Measurements from ENCODE around the gene TMPRSS15. TPM values are rescaled to one million over a fixed set of nuclear protein-coding genes. Genes with fewer than 3 reads are reported as not detected.

TMPRSS15 gene
- total and polyA plus RNA-seq, 10 donors: not detected

DNA sequence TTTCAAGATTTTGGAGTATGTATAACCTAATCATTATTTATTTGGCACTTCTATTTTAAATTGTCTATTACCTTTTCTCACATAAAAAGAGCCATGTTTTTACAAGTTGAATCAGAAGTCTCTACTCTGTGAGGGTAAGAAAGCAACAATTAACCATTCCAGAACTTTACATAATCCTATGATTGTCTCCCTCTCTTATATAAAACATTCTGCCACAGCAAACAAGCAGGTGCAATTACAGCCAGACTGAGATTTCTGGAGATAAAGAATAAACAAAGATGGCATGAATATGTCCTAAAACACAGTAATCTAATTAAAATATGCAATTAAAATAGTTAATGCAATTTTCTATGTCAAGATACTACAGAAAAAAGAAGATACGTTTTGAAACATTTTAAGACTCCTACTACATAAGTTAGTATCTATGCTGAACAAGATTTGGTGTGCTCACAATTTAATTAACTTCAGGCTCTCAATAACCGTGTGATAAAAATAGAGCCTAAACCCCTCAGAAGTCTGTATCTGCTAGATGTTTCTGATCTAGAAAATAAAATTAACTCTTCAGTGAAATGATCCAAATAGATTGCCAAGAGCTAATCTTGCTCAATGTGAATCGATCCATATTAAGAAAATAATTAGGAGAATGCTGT, 13.7 kb upstream of the TMPRSS15 start:
- no peaks in the 10 kb centered on the region for H3K9me3 ChIP-seq
- 50 to 71% (median 61%) methylated on average over 3 of the region's 3 CpGs for WGBS, 5 donors
- TF ChIP-seq, protein P1, sequence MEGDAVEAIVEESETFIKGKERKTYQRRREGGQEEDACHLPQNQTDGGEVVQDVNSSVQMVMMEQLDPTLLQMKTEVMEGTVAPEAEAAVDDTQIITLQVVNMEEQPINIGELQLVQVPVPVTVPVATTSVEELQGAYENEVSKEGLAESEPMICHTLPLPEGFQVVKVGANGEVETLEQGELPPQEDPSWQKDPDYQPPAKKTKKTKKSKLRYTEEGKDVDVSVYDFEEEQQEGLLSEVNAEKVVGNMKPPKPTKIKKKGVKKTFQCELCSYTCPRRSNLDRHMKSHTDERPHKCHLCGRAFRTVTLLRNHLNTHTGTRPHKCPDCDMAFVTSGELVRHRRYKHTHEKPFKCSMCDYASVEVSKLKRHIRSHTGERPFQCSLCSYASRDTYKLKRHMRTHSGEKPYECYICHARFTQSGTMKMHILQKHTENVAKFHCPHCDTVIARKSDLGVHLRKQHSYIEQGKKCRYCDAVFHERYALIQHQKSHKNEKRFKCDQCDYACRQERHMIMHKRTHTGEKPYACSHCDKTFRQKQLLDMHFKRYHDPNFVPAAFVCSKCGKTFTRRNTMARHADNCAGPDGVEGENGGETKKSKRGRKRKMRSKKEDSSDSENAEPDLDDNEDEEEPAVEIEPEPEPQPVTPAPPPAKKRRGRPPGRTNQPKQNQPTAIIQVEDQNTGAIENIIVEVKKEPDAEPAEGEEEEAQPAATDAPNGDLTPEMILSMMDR (IDR thresholded peaks at IDR 0.05 in 8 of 11, conservative IDR thresholded peaks at IDR 0.05 in 3 of 11): no peak
- no peak for TF ChIP-seq POLR2AphosphoS5 (IDR thresholded peaks at IDR 0.05)
- TF ChIP-seq POLR2A (IDR thresholded peaks at IDR 0.05): no peak
- intact Hi-C loops (cut with DNase I; ENCODE audit: low total_unique reads): no loop called here
- H3K4me1 ChIP-seq: no peaks in the 10 kb centered on the region
- no peak overlapping the region for H3K4me3 ChIP-seq
- H3K27ac ChIP-seq: no peak overlapping the region
- H3K27me3 ChIP-seq (replicated peaks in 1 of 7): no peaks in the 10 kb centered on the region
- no peak for DNase-seq
- H3K36me3 ChIP-seq: no peaks in the 10 kb centered on the region

DNA sequence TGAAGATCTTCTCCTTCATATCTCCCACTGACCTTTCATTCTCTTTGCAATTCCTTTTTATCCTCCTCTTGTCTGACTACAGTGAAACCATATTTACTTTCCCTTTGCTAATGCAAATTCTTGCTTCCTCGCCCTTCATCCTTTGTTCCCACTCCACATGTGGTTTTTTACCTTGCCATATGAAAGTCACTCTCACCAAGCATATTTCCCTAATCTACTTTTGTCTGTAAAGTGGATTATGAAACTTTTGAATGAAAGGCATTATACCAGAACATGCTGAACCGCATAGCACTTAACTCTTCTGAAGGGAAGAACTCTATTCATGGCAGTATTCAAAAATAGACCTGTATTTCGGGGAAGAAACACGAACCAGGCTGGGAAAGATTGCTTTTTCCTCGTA, 8.0 kb upstream of the TMPRSS15 start:
- H3K4me1 ChIP-seq: no peaks in the 10 kb centered on the region
- TF ChIP-seq POLR2AphosphoS5 (IDR thresholded peaks at IDR 0.05): no peak
- TF ChIP-seq, protein P1 (IDR thresholded peaks at IDR 0.05 in 8 of 11, conservative IDR thresholded peaks at IDR 0.05 in 3 of 11): no peak
- TF ChIP-seq POLR2A (IDR thresholded peaks at IDR 0.05): no peak
- 46 to 62% (median 52%) methylated on average over 5 of the region's 5 CpGs for WGBS, 5 donors
- H3K4me3 ChIP-seq: no peak overlapping the region
- H3K27ac ChIP-seq: no peak overlapping the region
- H3K9me3 ChIP-seq: no peaks in the 10 kb centered on the region
- no peaks in the 10 kb centered on the region for H3K27me3 ChIP-seq (replicated peaks in 1 of 7)
- intact Hi-C loops (cut with DNase I; ENCODE audit: low total_unique reads): no loop called here
- H3K36me3 ChIP-seq: no peaks in the 10 kb centered on the region
- no peak for DNase-seq

DNA sequence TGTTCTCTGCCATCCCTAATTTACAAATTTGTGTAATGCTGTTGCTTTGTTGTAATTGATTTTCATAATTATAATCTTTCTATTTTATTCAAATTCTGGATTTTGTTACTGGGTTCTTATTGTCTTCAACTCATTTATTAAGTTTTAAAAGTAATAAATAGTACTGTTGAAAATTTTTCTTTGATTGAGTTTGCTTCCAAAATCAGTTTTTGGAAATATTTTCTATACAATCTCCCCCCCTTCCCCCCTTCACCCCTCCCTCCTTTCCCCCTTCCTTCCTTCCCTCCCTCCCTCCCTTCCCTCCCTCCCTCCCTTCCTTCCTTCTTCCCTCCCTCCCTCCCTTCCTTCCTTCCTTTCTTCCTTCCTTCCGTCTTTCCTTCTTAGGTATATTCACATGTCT, 6.0 kb upstream of the TMPRSS15 start:
- Histone ChIP-seq H3K36me3 (no peaks in the 10 kb centered on the region), H3K27me3 (replicated peaks in 1 of 7) (no peaks in the 10 kb centered on the region), H3K27ac (no peak overlapping the region), H3K4me1 (no peaks in the 10 kb centered on the region), H3K4me3 (no peak overlapping the region), H3K9me3 (no peaks in the 10 kb centered on the region)
- TF ChIP-seq POLR2A (IDR thresholded peaks at IDR 0.05) (no peak), POLR2AphosphoS5 (IDR thresholded peaks at IDR 0.05) (no peak)
- TF ChIP-seq, protein P1 (IDR thresholded peaks at IDR 0.05 in 8 of 11, conservative IDR thresholded peaks at IDR 0.05 in 3 of 11): no peak
- no peak for DNase-seq
- intact Hi-C loops (cut with DNase I; ENCODE audit: low total_unique reads): no loop called here
- WGBS, 5 donors: 67 to 91% (median 86%) methylated on average over 1 of the region's 1 CpG; no CpG with 5 or more reads in 1 of the 5 donors

DNA sequence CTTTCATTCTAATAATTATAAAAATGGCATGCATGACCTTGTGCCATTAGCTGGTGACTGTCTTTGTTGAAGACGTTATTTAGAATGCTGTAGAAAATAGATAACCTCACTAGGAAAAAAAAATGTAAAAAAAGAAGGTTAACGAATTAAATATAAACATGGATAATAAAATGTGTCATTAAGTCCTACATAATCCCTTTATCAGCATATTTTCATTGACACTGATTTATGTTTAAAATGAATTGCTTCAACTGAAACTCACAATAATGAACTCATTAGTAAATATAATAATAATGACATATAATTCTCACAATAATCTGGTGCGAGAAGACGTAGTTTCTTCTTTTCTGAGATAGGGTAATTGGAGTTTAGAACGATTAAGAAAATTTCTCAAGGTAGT, 4.7 kb downstream of the TMPRSS15 start:
- H3K27ac ChIP-seq: no peak overlapping the region
- no peak for DNase-seq
- H3K36me3 ChIP-seq: no peaks in the 10 kb centered on the region
- TF ChIP-seq, protein P1 (IDR thresholded peaks at IDR 0.05 in 8 of 11, conservative IDR thresholded peaks at IDR 0.05 in 3 of 11): no peak
- TF ChIP-seq POLR2A (IDR thresholded peaks at IDR 0.05) (no peak), POLR2AphosphoS5 (IDR thresholded peaks at IDR 0.05) (no peak)
- intact Hi-C loops (cut with DNase I; ENCODE audit: low total_unique reads): no loop called here
- 75 to 88% (median 82%) methylated on average over 5 of the region's 5 CpGs for WGBS, 5 donors
- no peaks in the 10 kb centered on the region for H3K4me1 ChIP-seq
- no peaks in the 10 kb centered on the region for H3K27me3 ChIP-seq (replicated peaks in 1 of 7)
- H3K4me3 ChIP-seq: no peak overlapping the region
- peaks cover 0 to 21% (median 7%) of the 10 kb centered on the region in 8 donors for H3K9me3 ChIP-seq

All from spleen (tissue), 11 donors.